NCI-H1048 (cell line): ENCODE results near the gene GJC1.
A peak's percentile ranks its signal among the peaks of the same experiment; 100 is the strongest.

Experiments used
- DNase-seq: peaks from one replicate; lab custom pipeline; 2025; lab: John Stamatoyannopoulos, UW

GJC1 gene

GRCh38 chr17:44777394-44778348 lies 52.4 kb downstream of the GJC1 start:
- DNase-seq: no peak

- DNase-seq: no peak
Observed at GRCh38 chr17:44776628-44777393, 53.3 kb downstream of the GJC1 start.

- DNase-seq: no peak
Observed at GRCh38 chr17:44775838-44776621, 54.1 kb downstream of the GJC1 start.

GRCh38 chr17:44775136-44775837 lies 54.8 kb downstream of the GJC1 start:
- peak; percentile 97 for DNase-seq

- DNase-seq: peak; percentile 41
Observed at GRCh38 chr17:44774271-44775135, 55.6 kb downstream of the GJC1 start.

- no peak for DNase-seq
Observed at GRCh38 chr17:44773140-44773539, 56.9 kb downstream of the GJC1 start.

- no peak for DNase-seq
Observed at GRCh38 chr17:44772308-44773045, 57.6 kb downstream of the GJC1 start.

GRCh38 chr17:44770166-44770925 lies 59.7 kb downstream of the GJC1 start:
- DNase-seq: no peak

- no peak for DNase-seq
Observed at GRCh38 chr17:44769647-44770084, 60.4 kb downstream of the GJC1 start.

GRCh38 chr17:44769230-44769629 lies 60.9 kb downstream of the GJC1 start:
- DNase-seq: no peak

- no peak for DNase-seq
Observed at GRCh38 chr17:44768505-44769142, 61.5 kb downstream of the GJC1 start.

- DNase-seq: no peak
Observed at GRCh38 chr17:44767493-44767892, 62.6 kb downstream of the GJC1 start.

GRCh38 chr17:44766409-44767038 lies 63.6 kb downstream of the GJC1 start:
- no peak for DNase-seq

GRCh38 chr17:44765965-44766364 lies 64.1 kb downstream of the GJC1 start:
- no peak for DNase-seq

- no peak for DNase-seq
Observed at GRCh38 chr17:44763170-44763569, 66.9 kb downstream of the GJC1 start.

GRCh38 chr17:44761932-44762810 lies 67.9 kb downstream of the GJC1 start:
- DNase-seq: no peak
